HepG2 (cell line): ENCODE results near the gene STRN3. TPM values are rescaled to one million over a fixed set of nuclear protein-coding genes. Genes with fewer than 3 reads are reported as not detected.

ENCODE experiments used
- ATAD3A ChIP-seq: sonication (generic); formaldehyde crosslinking; IDR thresholded peaks from 2 replicates; pipeline ENCODE4 v1.4.0; 2020; ENCODE audit warnings: missing genetic modification reagents
- CBFB ChIP-seq: sonication (generic); formaldehyde crosslinking; IDR thresholded peaks from 2 replicates; pipeline ENCODE4 v1.4.0; 2020; ENCODE audit warnings: missing genetic modification reagents
- CBX5 ChIP-seq: sonication (generic); formaldehyde crosslinking; IDR thresholded peaks from 2 replicates; pipeline ENCODE4 v1.4.0; 2020; ENCODE audit warnings: missing genetic modification reagents, borderline replicate concordance
- CEBPG ChIP-seq: IDR thresholded peaks from 2 replicates; pipeline ENCODE4 v1.6.1; 2016
- FOSL2 ChIP-seq: sonication (generic); formaldehyde crosslinking; IDR thresholded peaks from 2 replicates; pipeline ENCODE4 v1.4.0; 2020; ENCODE audit warnings: missing genetic modification reagents
- GATAD2A ChIP-seq: IDR thresholded peaks from 2 replicates; pipeline ENCODE4 v1.6.1; 2016
- MXI1 ChIP-seq: IDR thresholded peaks from 3 replicates; pipeline ENCODE4 v1.6.1; 2012; ENCODE audit warnings: low read depth, low read length, inconsistent platforms, borderline replicate concordance
- NCOA2 ChIP-seq: sonication (generic); formaldehyde crosslinking; IDR thresholded peaks from 2 replicates; pipeline ENCODE4 v1.8.0; 2022; ENCODE audit warnings: inconsistent platforms
- PAF1 ChIP-seq: IDR thresholded peaks from 2 replicates; pipeline ENCODE4 v1.6.1; 2016; ENCODE audit warnings: missing genetic modification reagents, missing compliant biosample characterization
- YEATS2 ChIP-seq: sonication (generic); formaldehyde crosslinking; IDR thresholded peaks from 2 replicates; pipeline ENCODE4 v1.4.0; 2020; ENCODE audit warnings: missing genetic modification reagents, borderline replicate concordance
- ZFP1 ChIP-seq: IDR thresholded peaks from 2 replicates; pipeline ENCODE4 v1.6.1; 2016
- ZNF263 ChIP-seq: sonication (generic); formaldehyde crosslinking; IDR thresholded peaks from 2 replicates; pipeline ENCODE4 v1.4.0; 2020; ENCODE audit warnings: missing genetic modification reagents
- ZNF530 ChIP-seq: sonication (generic); formaldehyde crosslinking; IDR thresholded peaks from 2 replicates; pipeline ENCODE4 v1.5.0; 2020; ENCODE audit warnings: low read depth, mild to moderate bottlenecking, missing genetic modification reagents
- polyA plus RNA-seq, 8 experiments: library from polyadenylated mRNA; depleted of rRNA in 3 of 8; stranded (reverse) in 7 of 8; unstranded in 1 of 8; fragments of >200 nt; fragmentation: Illumina TruSeq in 4 of 8; extraction: Trizol in 4 of 8; gene quantifications; 2 replicates each; pipeline versions ENCODE4 v1.2.1 to v1.2.3, GENCODE V29; 2011 to 2016; ENCODE audit warnings: low read depth in 4 of 8, missing spikeins in 1 of 8, mixed read lengths in 1 of 8; ENCODE audit not compliant: insufficient read depth in 1 of 8
- total RNA-seq, 5 experiments: library from RNA; depleted of rRNA; stranded (reverse); fragments of >200 nt; fragmentation: Illumina TruSeq; extraction: Trizol; gene quantifications; 2 replicates each; pipeline ENCODE4 v1.2.3, GENCODE V29; 2016; ENCODE audit warnings: low read depth in 1 of 5
- TF ChIP-seq, protein P1 (sequence below), 2 experiments: sonication (generic) in 1 of 2; formaldehyde crosslinking in 1 of 2; IDR thresholded peaks; 2 replicates each; pipeline versions ENCODE4 v1.4.0 to v1.6.1; 2018 to 2020; ENCODE audit warnings: missing genetic modification reagents in 2 of 2, borderline replicate concordance in 1 of 2, low read depth in 1 of 2, mild to moderate bottlenecking in 1 of 2, missing biosample characterization in 1 of 2
- TF ChIP-seq, protein P2 (sequence below), 2 experiments: fragments of 450-650 bp in 1 of 2; sonication (generic) in 1 of 2; formaldehyde crosslinking; IDR thresholded peaks; 2 replicates each; pipeline versions ENCODE4 v1.5.0 to v1.8.0; 2020 to 2022; ENCODE audit warnings: mild to moderate bottlenecking in 1 of 2, missing genetic modification reagents in 1 of 2
- TF ChIP-seq, protein P3 (sequence below): sonication (generic); formaldehyde crosslinking; IDR thresholded peaks from 2 replicates; pipeline ENCODE4 v1.4.0; 2020; ENCODE audit warnings: missing genetic modification reagents, borderline replicate concordance

The STRN3 gene
- total and polyA plus RNA-seq, 2 of the 13 experiments (the other 11 are each of a cell fraction or from before 2014, with no cell fraction given), result 49.4 to 123 TPM

DNA sequence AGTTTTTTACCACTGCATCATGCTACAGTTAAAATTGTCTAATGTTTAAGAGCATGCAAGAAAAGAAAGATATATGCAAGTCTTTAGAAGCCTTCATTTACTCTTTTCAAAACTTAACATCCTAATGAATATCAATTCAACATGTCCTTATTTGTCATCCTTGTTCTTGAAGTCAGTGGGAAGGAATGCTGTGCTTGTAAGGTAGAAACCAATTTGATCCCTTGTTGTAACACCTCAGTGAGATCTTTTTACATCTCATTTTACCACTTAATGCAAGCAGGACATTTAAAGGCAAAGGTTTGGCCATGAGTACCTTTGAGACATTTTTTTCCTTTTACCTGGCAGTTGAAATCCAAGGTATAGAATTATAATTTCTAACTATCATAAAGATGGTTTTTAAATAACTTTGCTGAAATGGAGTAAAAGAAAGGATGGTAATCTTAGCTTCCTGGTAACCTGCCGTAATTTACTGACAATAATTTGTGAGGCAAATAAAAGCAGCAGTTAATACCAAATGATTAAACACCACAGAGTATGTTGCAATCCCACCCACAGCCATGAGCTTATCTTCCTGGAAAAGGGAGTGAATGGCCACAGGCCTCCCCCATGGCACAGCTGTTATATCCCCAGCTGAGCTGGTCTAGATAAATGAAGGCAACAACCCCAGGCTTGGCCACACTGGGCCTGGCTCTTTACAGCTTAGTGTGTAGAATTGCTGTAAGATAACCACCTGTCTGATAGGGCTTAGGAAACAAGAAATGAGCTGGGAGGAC, 33.2 kb upstream of the STRN3 start (continued):
- TF ChIP-seq, protein P1, sequence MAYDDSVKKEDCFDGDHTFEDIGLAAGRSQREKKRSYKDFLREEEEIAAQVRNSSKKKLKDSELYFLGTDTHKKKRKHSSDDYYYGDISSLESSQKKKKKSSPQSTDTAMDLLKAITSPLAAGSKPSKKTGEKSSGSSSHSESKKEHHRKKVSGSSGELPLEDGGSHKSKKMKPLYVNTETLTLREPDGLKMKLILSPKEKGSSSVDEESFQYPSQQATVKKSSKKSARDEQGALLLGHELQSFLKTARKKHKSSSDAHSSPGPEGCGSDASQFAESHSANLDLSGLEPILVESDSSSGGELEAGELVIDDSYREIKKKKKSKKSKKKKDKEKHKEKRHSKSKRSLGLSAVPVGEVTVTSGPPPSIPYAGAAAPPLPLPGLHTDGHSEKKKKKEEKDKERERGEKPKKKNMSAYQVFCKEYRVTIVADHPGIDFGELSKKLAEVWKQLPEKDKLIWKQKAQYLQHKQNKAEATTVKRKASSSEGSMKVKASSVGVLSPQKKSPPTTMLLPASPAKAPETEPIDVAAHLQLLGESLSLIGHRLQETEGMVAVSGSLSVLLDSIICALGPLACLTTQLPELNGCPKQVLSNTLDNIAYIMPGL (CRISPR knock-in tag; IDR thresholded peaks at IDR 0.05; ENCODE audit: borderline replicate concordance in 1 of 2, low read depth in 1 of 2), result 0 out of 4 replicates have a peak, but pooled peaks of 1 of the 2 experiments have one; percentile 12
- TF ChIP-seq PAF1 (CRISPR knock-in tag), result no peak
- TF ChIP-seq ZNF263, result no peak
- peak; percentile 89; the same call in 1 of the 2 replicates for TF ChIP-seq ZFP1
- peak; percentile 48 for TF ChIP-seq FOSL2 (CRISPR knock-in tag)
- TF ChIP-seq GATAD2A (CRISPR knock-in tag), result peak; percentile 70
- TF ChIP-seq NCOA2 (CRISPR knock-in tag), result 0 out of 2 replicates have a peak, but pooled peaks have one; percentile 25
- TF ChIP-seq, protein P2, sequence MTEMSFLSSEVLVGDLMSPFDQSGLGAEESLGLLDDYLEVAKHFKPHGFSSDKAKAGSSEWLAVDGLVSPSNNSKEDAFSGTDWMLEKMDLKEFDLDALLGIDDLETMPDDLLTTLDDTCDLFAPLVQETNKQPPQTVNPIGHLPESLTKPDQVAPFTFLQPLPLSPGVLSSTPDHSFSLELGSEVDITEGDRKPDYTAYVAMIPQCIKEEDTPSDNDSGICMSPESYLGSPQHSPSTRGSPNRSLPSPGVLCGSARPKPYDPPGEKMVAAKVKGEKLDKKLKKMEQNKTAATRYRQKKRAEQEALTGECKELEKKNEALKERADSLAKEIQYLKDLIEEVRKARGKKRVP (CRISPR knock-in tag; IDR thresholded peaks at IDR 0.05), result peak in 1 of 2 experiments; percentile 70; a peak in 1 of 4 replicates
- TF ChIP-seq ATAD3A (CRISPR knock-in tag), result no peak
- 0 out of 2 replicates have a peak, but pooled peaks have one; percentile 28 for TF ChIP-seq CBFB
- TF ChIP-seq MXI1, result no peak
- peak; percentile 90 for TF ChIP-seq CEBPG (CRISPR knock-in tag)
- TF ChIP-seq, protein P3, sequence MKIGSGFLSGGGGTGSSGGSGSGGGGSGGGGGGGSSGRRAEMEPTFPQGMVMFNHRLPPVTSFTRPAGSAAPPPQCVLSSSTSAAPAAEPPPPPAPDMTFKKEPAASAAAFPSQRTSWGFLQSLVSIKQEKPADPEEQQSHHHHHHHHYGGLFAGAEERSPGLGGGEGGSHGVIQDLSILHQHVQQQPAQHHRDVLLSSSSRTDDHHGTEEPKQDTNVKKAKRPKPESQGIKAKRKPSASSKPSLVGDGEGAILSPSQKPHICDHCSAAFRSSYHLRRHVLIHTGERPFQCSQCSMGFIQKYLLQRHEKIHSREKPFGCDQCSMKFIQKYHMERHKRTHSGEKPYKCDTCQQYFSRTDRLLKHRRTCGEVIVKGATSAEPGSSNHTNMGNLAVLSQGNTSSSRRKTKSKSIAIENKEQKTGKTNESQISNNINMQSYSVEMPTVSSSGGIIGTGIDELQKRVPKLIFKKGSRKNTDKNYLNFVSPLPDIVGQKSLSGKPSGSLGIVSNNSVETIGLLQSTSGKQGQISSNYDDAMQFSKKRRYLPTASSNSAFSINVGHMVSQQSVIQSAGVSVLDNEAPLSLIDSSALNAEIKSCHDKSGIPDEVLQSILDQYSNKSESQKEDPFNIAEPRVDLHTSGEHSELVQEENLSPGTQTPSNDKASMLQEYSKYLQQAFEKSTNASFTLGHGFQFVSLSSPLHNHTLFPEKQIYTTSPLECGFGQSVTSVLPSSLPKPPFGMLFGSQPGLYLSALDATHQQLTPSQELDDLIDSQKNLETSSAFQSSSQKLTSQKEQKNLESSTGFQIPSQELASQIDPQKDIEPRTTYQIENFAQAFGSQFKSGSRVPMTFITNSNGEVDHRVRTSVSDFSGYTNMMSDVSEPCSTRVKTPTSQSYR (CRISPR knock-in tag), result peak; percentile 51; the same call in 1 of the 2 replicates
- 0 out of 2 replicates have a peak, but pooled peaks have one; percentile 44 for TF ChIP-seq CBX5 (CRISPR knock-in tag)
- TF ChIP-seq YEATS2 (CRISPR knock-in tag), result peak; percentile 37; the same call in 1 of the 2 replicates
- TF ChIP-seq ZNF530 (CRISPR knock-in tag), result no peak
